ENCODE results near the gene COL6A1. TPM values are rescaled to one million over a fixed set of nuclear protein-coding genes. Genes with fewer than 3 reads are reported as not detected.

COL6A1 gene
- total RNA-seq, 1 donor from 2014 or later = 611 TPM

GRCh38 chr21:45943630-45944540 lies 37.7 kb upstream of the COL6A1 start:
- no peaks in the 10 kb centered on the region for H3K36me3 Mint-ChIP-seq
- TF ChIP-seq CTCF (IDR thresholded peaks at IDR 0.05; ENCODE audit: unreplicated experiment) = no peak
- DNase-seq (ENCODE audit: low spot score in 2 of 2, unreplicated experiment in 2 of 2) = no peak

GRCh38 chr21:45944601-45945000 lies 37.0 kb upstream of the COL6A1 start:
- no peak for TF ChIP-seq CTCF (IDR thresholded peaks at IDR 0.05; ENCODE audit: unreplicated experiment)
- Mint-ChIP-seq H3K4me3 (no peak overlapping the region), H3K4me1 (peaks cover 12% of the 10 kb centered on the region), H3K27me3 (ENCODE audit: low read depth) (peaks cover 3% of the 10 kb centered on the region), H3K36me3 (no peaks in the 10 kb centered on the region), H3K9me3 (no peaks in the 10 kb centered on the region), H3K27ac (no peak overlapping the region)
- DNase-seq (ENCODE audit: low spot score in 2 of 2, unreplicated experiment in 2 of 2) = no peak

More at GRCh38 chr21:45943630-45944540, 37.7 kb upstream of the COL6A1 start:
- Mint-ChIP-seq H3K9me3 (no peaks in the 10 kb centered on the region), H3K27me3 (ENCODE audit: low read depth) (peaks cover 3% of the 10 kb centered on the region), H3K27ac (no peak overlapping the region), H3K4me3 (no peak overlapping the region), H3K4me1 (peaks cover 12% of the 10 kb centered on the region)

- no peak overlapping the region for H3K4me3 Mint-ChIP-seq
- no peak for TF ChIP-seq CTCF (IDR thresholded peaks at IDR 0.05; ENCODE audit: unreplicated experiment)
- H3K36me3 Mint-ChIP-seq = no peaks in the 10 kb centered on the region
- no peak for DNase-seq (ENCODE audit: low spot score in 2 of 2, unreplicated experiment in 2 of 2)
- peaks cover 3% of the 10 kb centered on the region for H3K27me3 Mint-ChIP-seq (ENCODE audit: low read depth)
- H3K4me1 Mint-ChIP-seq = peaks cover 12% of the 10 kb centered on the region
- no peaks in the 10 kb centered on the region for H3K9me3 Mint-ChIP-seq
- no peak overlapping the region for H3K27ac Mint-ChIP-seq
Measured at GRCh38 chr21:45945066-45945867, 36.3 kb upstream of the COL6A1 start.

GRCh38 chr21:45945868-45946210 lies 35.7 kb upstream of the COL6A1 start:
- no peak for TF ChIP-seq CTCF (IDR thresholded peaks at IDR 0.05; ENCODE audit: unreplicated experiment)
- Mint-ChIP-seq H3K4me3 (no peak overlapping the region), H3K4me1 (peaks cover 13% of the 10 kb centered on the region), H3K9me3 (no peaks in the 10 kb centered on the region), H3K27ac (no peak overlapping the region), H3K27me3 (ENCODE audit: low read depth) (peaks cover 3% of the 10 kb centered on the region), H3K36me3 (no peaks in the 10 kb centered on the region)
- no peak for DNase-seq (ENCODE audit: low spot score in 2 of 2, unreplicated experiment in 2 of 2)

GRCh38 chr21:45947296-45947695 lies 34.3 kb upstream of the COL6A1 start:
- Mint-ChIP-seq H3K36me3 (no peaks in the 10 kb centered on the region), H3K27me3 (ENCODE audit: low read depth) (peaks cover 3% of the 10 kb centered on the region), H3K27ac (no peak overlapping the region), H3K9me3 (no peaks in the 10 kb centered on the region), H3K4me1 (peaks cover 13% of the 10 kb centered on the region), H3K4me3 (no peak overlapping the region)
- no peak for DNase-seq (ENCODE audit: low spot score in 2 of 2, unreplicated experiment in 2 of 2)
- TF ChIP-seq CTCF (IDR thresholded peaks at IDR 0.05; ENCODE audit: unreplicated experiment) = no peak

Data from mesothelial cell of epicardium (in vitro differentiated cells).